A673 (cell line): Measurements from ENCODE around the gene ACTL10. TPM values are rescaled to one million over a fixed set of nuclear protein-coding genes. Genes with fewer than 3 reads are reported as not detected.

ENCODE experiments used
- BruUV-seq: library from RNA; stranded (reverse); fragments of 400-500 nt; replicated peaks from 2 replicates; lab custom pipeline; 2021; lab: Mats Ljungman, UMichigan
- CTCF ChIA-PET: fragments of 300-600 bp; sonication (Branson Sonifier 250); formaldehyde crosslinking; loops from one replicate; lab custom pipeline; 2022; ENCODE audit warnings: antibody characterized with exemption; lab: Charles Lee
- POLR2A ChIA-PET: fragments of 300-600 bp; sonication (Branson Sonifier 250); formaldehyde crosslinking; loops from one replicate; lab custom pipeline; 2022; ENCODE audit warnings: antibody characterized with exemption; ENCODE audit not compliant: low non-redundant PET; lab: Charles Lee
- DNase-seq: peaks from one replicate; pipeline ENCODE4 v3.0.0-alpha.2; 2015; ENCODE audit warnings: low spot score
- H3K27ac ChIP-seq: fragments of 200-600 bp; sonication (generic); 2 replicates; pipeline ENCODE4 v1.5.1; 2016; ENCODE audit warnings: mixed run types, low read depth, mild to moderate bottlenecking, mixed read lengths, antibody characterized with exemption, low read length; ENCODE audit not compliant: poor library complexity, severe bottlenecking
- H3K27me3 ChIP-seq: fragments of 200-600 bp; sonication (generic); replicated peaks from 2 replicates; pipeline ENCODE4 v1.6.1; 2017; ENCODE audit warnings: mixed run types, low read depth, mild to moderate bottlenecking, mixed read lengths, antibody characterized with exemption, low read length; ENCODE audit not compliant: insufficient read depth, poor library complexity
- H3K36me3 ChIP-seq: fragments of 200-600 bp; sonication (generic); 2 replicates; pipeline ENCODE4 v1.6.1; 2016; ENCODE audit warnings: mixed run types, mild to moderate bottlenecking, mixed read lengths, antibody characterized with exemption, low read length; ENCODE audit not compliant: insufficient read depth, poor library complexity, severe bottlenecking
- H3K4me1 ChIP-seq: fragments of 200-600 bp; sonication (generic); 2 replicates; pipeline ENCODE4 v1.6.1; 2017; ENCODE audit warnings: mixed run types, mild to moderate bottlenecking, mixed read lengths, antibody characterized with exemption, low read length; ENCODE audit not compliant: insufficient read depth, poor library complexity, severe bottlenecking
- H3K4me3 ChIP-seq: fragments of 200-600 bp; sonication (generic); 2 replicates; pipeline ENCODE4 v1.5.1; 2016; ENCODE audit warnings: low read depth, mixed run types, mild to moderate bottlenecking, mixed read lengths, low read length; ENCODE audit not compliant: poor library complexity, severe bottlenecking
- H3K9me3 ChIP-seq: fragments of 200-600 bp; sonication (generic); 2 replicates; pipeline ENCODE4 v1.6.1; 2016; ENCODE audit warnings: mixed run types, low read depth, mild to moderate bottlenecking, mixed read lengths, antibody characterized with exemption, low read length; ENCODE audit not compliant: poor library complexity, severe bottlenecking
- CTCF ChIP-seq: fragments of 300-800, 200-600 bp; sonication (generic); conservative IDR thresholded peaks from 2 replicates; pipeline ENCODE4 v1.5.1; 2017; ENCODE audit warnings: low read depth, mild to moderate bottlenecking, antibody characterized with exemption, low read length, moderate library complexity, mixed read lengths
- EZH2 ChIP-seq: fragments of 200-600 bp; sonication (generic); IDR thresholded peaks from 2 replicates; pipeline ENCODE4 v1.6.1; 2017; ENCODE audit warnings: borderline replicate concordance, low read depth, mild to moderate bottlenecking, mixed read lengths, antibody characterized with exemption, low read length; ENCODE audit not compliant: poor library complexity, severe bottlenecking
- intact Hi-C: fragments of 100-400 bp; cut with micrococcal nuclease; formaldehyde crosslinking; loops from one replicate; pipeline ENCODE4 v1.10.0; 2022; ENCODE audit not compliant: unreplicated experiment
- total RNA-seq: library from RNA; stranded (reverse); gene quantifications from 2 replicates; pipeline ENCODE4 v1.2.3, GENCODE V29; 2021

ACTL10 gene
- total RNA-seq, 1 experiment from 2014 or later: 0.47 TPM

DNA sequence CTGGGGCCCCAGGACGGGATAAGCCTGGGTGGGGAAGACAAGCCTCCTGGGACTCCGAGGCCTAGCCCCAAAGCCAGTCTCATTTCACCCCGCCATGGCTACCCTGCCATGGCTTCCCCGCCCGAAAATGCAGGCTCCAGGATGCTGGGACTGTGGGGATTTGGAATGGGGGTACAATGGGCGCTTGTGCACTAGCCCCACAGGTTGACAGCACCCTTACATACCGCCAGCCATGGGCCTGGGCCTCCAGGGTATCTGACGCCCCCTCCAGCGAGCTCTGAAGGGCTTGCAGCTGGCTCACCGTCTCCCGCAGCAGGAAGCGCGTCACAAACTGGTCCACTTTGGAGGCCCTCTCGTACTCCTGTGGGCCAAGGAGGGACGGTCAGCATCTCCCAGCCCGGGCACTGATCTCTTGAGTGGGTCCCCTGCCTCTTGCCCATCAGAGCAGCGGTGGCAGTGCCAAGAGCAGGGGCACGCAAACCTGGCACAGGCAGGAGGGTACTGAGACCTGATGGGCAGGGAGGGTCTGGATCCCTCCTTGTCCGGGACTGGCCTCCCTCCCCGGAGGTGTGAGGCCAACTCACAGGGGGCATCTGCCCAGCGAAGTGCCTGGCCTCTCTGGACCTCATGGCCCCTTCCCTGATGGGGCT lies 6.6 kb upstream of the ACTL10 start:
- Histone ChIP-seq H3K36me3 (peaks cover 21% of the 10 kb centered on the region), H3K27ac (no peak overlapping the region), H3K9me3 (no peaks in the 10 kb centered on the region), H3K27me3 (no peaks in the 10 kb centered on the region), H3K4me1 (peaks cover 15% of the 10 kb centered on the region), H3K4me3 (no peak overlapping the region)
- TF ChIP-seq EZH2 (no peak), CTCF (no peak)
- no TSS peak for BruUV-seq
- intact Hi-C loops: loop anchor here (5.0 kb wide), 1 partner anchor 477 kb away; no protein-coding TSS in a partner anchor
- no peak for DNase-seq
- ChIA-PET POLR2A (interaction anchor here (0.7 kb wide), 1 partner anchor 10 kb away, joined by 3 read pairs; no protein-coding TSS in a partner anchor), CTCF (no interaction called here)

- Histone ChIP-seq H3K4me3 (no peak overlapping the region), H3K27ac (no peak overlapping the region), H3K9me3 (no peaks in the 10 kb centered on the region), H3K36me3 (peaks cover 21% of the 10 kb centered on the region), H3K27me3 (no peaks in the 10 kb centered on the region), H3K4me1 (peaks cover 15% of the 10 kb centered on the region)
- CTCF ChIA-PET: no interaction called here
- DNase-seq: no peak
- intact Hi-C loops: loop anchor here (5.0 kb wide), 1 partner anchor 477 kb away; no protein-coding TSS in a partner anchor
- POLR2A ChIA-PET: interaction anchor here (0.7 kb wide), 1 partner anchor 9 kb away, joined by 3 read pairs; no protein-coding TSS in a partner anchor
- TF ChIP-seq CTCF: no peak
- TF ChIP-seq EZH2: no peak
- no TSS peak for BruUV-seq
These were observed 6.1 kb upstream of the ACTL10 start for GRCh38 chr20:33660685-33661058.

GRCh38 chr20:33662172-33662571 lies 4.6 kb upstream of the ACTL10 start, which contains the start of gene C20orf144:
Gene C20orf144 (plus strand): TSS chr20:33662327. CDS start chr20:33662346, 19 bp downstream.
- peaks cover 19% of the 10 kb centered on the region for H3K36me3 ChIP-seq
- no peaks in the 10 kb centered on the region for H3K27me3 ChIP-seq
- ChIA-PET CTCF (no interaction called here), POLR2A (no interaction called here)
- peak within 1 kb of the TSS; percentile 68 for H3K4me3 ChIP-seq
- no peak for DNase-seq
- H3K9me3 ChIP-seq: no peaks in the 10 kb centered on the region
- TF ChIP-seq EZH2: no peak
- TF ChIP-seq CTCF: no peak
- H3K4me1 ChIP-seq: peaks cover 19% of the 10 kb centered on the region
- intact Hi-C loops: loop anchor here (5.0 kb wide), 1 partner anchor 475 kb away; no protein-coding TSS in a partner anchor
- BruUV-seq: no TSS peak
- H3K27ac ChIP-seq: peak within 1 kb of the TSS; percentile 81
